GM23338 (cell line): ENCODE data around the gene MFAP4. TPM values are rescaled to one million over a fixed set of nuclear protein-coding genes. Genes with fewer than 3 reads are reported as not detected.
A peak's percentile ranks its signal among the peaks of the same experiment; 100 is the strongest.

ENCODE experiments used
- ATAC-seq: fragments of 200-7000 bp; cut with Tn5 transposase; 3 replicates; pipeline ENCODE4 v1.9.1; 2020
- DNase-seq: peaks from one replicate; pipeline ENCODE4 v3.0.0-alpha.2; 2015; ENCODE audit warnings: low spot score
- H2AFZ ChIP-seq: fragments of 200-600 bp; sonication (generic); 2 replicates; pipeline ENCODE4 v1.8.0; 2016; ENCODE audit warnings: antibody characterized with exemption, mild to moderate bottlenecking, moderate library complexity
- H3F3A ChIP-seq: fragments of 200-600 bp; sonication (generic); replicated peaks from 2 replicates; pipeline ENCODE4 v1.8.0; 2017; ENCODE audit warnings: antibody characterized with exemption, mixed run types, low read depth
- H3K27ac ChIP-seq: fragments of 200-600 bp; sonication (generic); 2 replicates; pipeline ENCODE4 v1.6.1; 2016; ENCODE audit warnings: low read depth
- H3K27me3 ChIP-seq: fragments of 200-600 bp; sonication (generic); 2 replicates; pipeline ENCODE4 v1.8.0; 2016; ENCODE audit warnings: mild to moderate bottlenecking, mixed run types, moderate library complexity; ENCODE audit not compliant: insufficient read depth
- H3K36me3 ChIP-seq: fragments of 200-600 bp; sonication (generic); 2 replicates; pipeline ENCODE4 v1.8.0; 2016; ENCODE audit warnings: mild to moderate bottlenecking; ENCODE audit not compliant: insufficient read depth
- H3K4me1 ChIP-seq: fragments of 200-600 bp; sonication (generic); 2 replicates; pipeline ENCODE4 v1.8.0; 2016; ENCODE audit warnings: mild to moderate bottlenecking, moderate library complexity; ENCODE audit not compliant: insufficient read depth
- H3K4me2 ChIP-seq: fragments of 200-600 bp; sonication (generic); 2 replicates; pipeline ENCODE4 v1.7.1; 2017; ENCODE audit warnings: mixed run types
- H3K4me3 ChIP-seq: fragments of 200-600 bp; sonication (generic); 2 replicates; pipeline ENCODE4 v1.6.1; 2016; ENCODE audit warnings: mixed run types
- H3K79me2 ChIP-seq: fragments of 200-600 bp; sonication (generic); replicated peaks from 2 replicates; pipeline ENCODE4 v1.8.0; 2017; ENCODE audit warnings: mild to moderate bottlenecking; ENCODE audit not compliant: insufficient read depth
- H3K9me2 ChIP-seq: fragments of 200-600 bp; sonication (generic); 2 replicates; pipeline ENCODE4 v1.8.0; 2017; ENCODE audit not compliant: insufficient read depth
- H4K20me1 ChIP-seq: fragments of 200-600 bp; sonication (generic); replicated peaks from 2 replicates; pipeline ENCODE4 v1.8.0; 2017; ENCODE audit warnings: mild to moderate bottlenecking; ENCODE audit not compliant: insufficient read depth
- H3K27ac Mint-ChIP-seq: 2 replicates; pipeline ENCODE4 v1.8.0; 2020; ENCODE audit warnings: inconsistent platforms, mild to moderate bottlenecking, moderate library complexity, mixed read lengths
- H3K27me3 Mint-ChIP-seq: 3 replicates; pipeline ENCODE4 v1.8.0; 2022; ENCODE audit warnings: low read depth, mild to moderate bottlenecking, moderate library complexity, mixed read lengths, inconsistent platforms; ENCODE audit not compliant: insufficient read depth, poor library complexity
- H3K36me3 Mint-ChIP-seq: 3 replicates; pipeline ENCODE4 v1.8.0; 2021; ENCODE audit warnings: low read depth, mild to moderate bottlenecking, inconsistent platforms, moderate library complexity, mixed read lengths
- H3K4me1 Mint-ChIP-seq: 3 replicates; pipeline ENCODE4 v1.8.0; 2020; ENCODE audit warnings: mild to moderate bottlenecking, inconsistent platforms, mixed read lengths
- H3K4me3 Mint-ChIP-seq: 3 replicates; pipeline ENCODE4 v1.8.0; 2021; ENCODE audit warnings: moderate library complexity, mild to moderate bottlenecking, inconsistent platforms, mixed read lengths
- H3K9me3 Mint-ChIP-seq: 3 replicates; pipeline ENCODE4 v1.8.0; 2020; ENCODE audit warnings: moderate library complexity, mild to moderate bottlenecking, inconsistent platforms, mixed read lengths
- CREB1 ChIP-seq: fragments of 250-450 bp; sonication (Bioruptor Pico); IDR thresholded peaks from 2 replicates; pipeline ENCODE4 v1.5.0; 2020; ENCODE audit warnings: low read depth, mild to moderate bottlenecking, moderate library complexity
- CTCF ChIP-seq, 2 experiments: fragments of 200-600 bp in 1 of 2; sonication (generic) in 1 of 2; conservative IDR thresholded peaks; 2 replicates each; pipeline versions ENCODE4 v1.5.1 to v1.6.1; 2016 to 2017; ENCODE audit warnings: antibody characterized with exemption in 2 of 2, low read depth in 2 of 2, mild to moderate bottlenecking in 2 of 2, moderate library complexity in 1 of 2
- ETS1 ChIP-seq: IDR thresholded peaks from 2 replicates; pipeline ENCODE4 v1.6.1; 2016; ENCODE audit warnings: antibody characterized with exemption
- EZH2 ChIP-seq: fragments of 200-600 bp; sonication (generic); IDR thresholded peaks from one replicate; pipeline ENCODE4 v1.8.0; 2017; ENCODE audit warnings: antibody characterized with exemption, mild to moderate bottlenecking, low read depth; ENCODE audit not compliant: unreplicated experiment
- EZH2phosphoT487 ChIP-seq: fragments of 200-600 bp; sonication (generic); IDR thresholded peaks from one replicate; pipeline ENCODE4 v1.8.1; 2018; ENCODE audit warnings: antibody characterized with exemption; ENCODE audit not compliant: unreplicated experiment
- JUNB ChIP-seq: IDR thresholded peaks from one replicate; pipeline ENCODE4 v1.6.1; 2016; ENCODE audit warnings: antibody characterized with exemption; ENCODE audit not compliant: unreplicated experiment
- NANOG ChIP-seq: IDR thresholded peaks from 2 replicates; pipeline ENCODE4 v1.6.1; 2016; ENCODE audit warnings: antibody characterized with exemption, borderline replicate concordance
- POLR2AphosphoS5 ChIP-seq: IDR thresholded peaks from 2 replicates; pipeline ENCODE4 v1.6.1; 2016; ENCODE audit warnings: antibody characterized with exemption, low read depth
- STAT1 ChIP-seq: IDR thresholded peaks from one replicate; pipeline ENCODE4 v1.6.1; 2016; ENCODE audit warnings: antibody characterized with exemption; ENCODE audit not compliant: unreplicated experiment
- ZNF114 ChIP-seq: fragments of 250-450 bp; sonication (Bioruptor Pico); IDR thresholded peaks from 2 replicates; pipeline ENCODE4 v1.5.0; 2020; ENCODE audit warnings: mild to moderate bottlenecking, moderate library complexity
- ZNF331 ChIP-seq: fragments of 250-450 bp; sonication (Bioruptor Pico); IDR thresholded peaks from 2 replicates; pipeline ENCODE4 v1.5.0; 2020; ENCODE audit warnings: low read depth, mild to moderate bottlenecking, moderate library complexity
- ZNF462 ChIP-seq: fragments of 250-450 bp; sonication (Bioruptor Pico); IDR thresholded peaks from 2 replicates; pipeline ENCODE4 v1.5.0; 2020; ENCODE audit warnings: mild to moderate bottlenecking, moderate library complexity
- polyA plus RNA-seq: library from polyadenylated mRNA; unstranded; fragments of >200 nt; fragmentation: Nextera tagmentation; extraction: Ambion mirVana; gene quantifications from 2 replicates; pipeline ENCODE4 v1.2.1, GENCODE V29; 2016
- total RNA-seq: library from RNA; depleted of rRNA; stranded (reverse); fragments of >200 nt; shearing (Covaris generic); gene quantifications from 2 replicates; pipeline ENCODE4 v1.2.3, GENCODE V29; 2014
- TF ChIP-seq, protein P1 (sequence below): IDR thresholded peaks from one replicate; pipeline ENCODE4 v1.6.1; 2018; ENCODE audit warnings: antibody characterized with exemption; ENCODE audit not compliant: unreplicated experiment

MFAP4 gene
- total and polyA plus RNA-seq, 2 experiments from 2014 or later: 7.7 to 9.7 TPM

DNA sequence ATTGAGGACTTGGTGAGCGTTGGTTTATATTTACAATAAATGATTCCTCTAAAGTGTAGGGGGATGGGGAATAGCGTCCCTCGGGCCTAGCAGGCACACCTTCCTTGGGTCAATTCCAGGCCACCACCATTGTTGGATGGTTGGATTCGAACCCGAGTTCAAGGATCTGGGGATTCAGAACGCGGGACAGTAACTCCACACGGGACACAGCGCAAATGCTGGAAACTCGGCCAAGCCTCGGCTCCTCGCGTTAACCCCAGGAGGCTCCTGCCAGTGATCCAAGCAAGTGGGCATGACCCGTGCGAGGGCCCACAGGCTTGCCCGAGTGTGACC lies 25.1 kb downstream of the MFAP4 start:
- peaks cover 14% of the 10 kb centered on the region for H3K4me1 Mint-ChIP-seq
- Histone ChIP-seq H3K4me1 (peaks cover 11% of the 10 kb centered on the region), H3K4me2 (peak overlapping the region; percentile 97), H3F3A (no peaks in the 10 kb centered on the region), H3K36me3 (no peaks in the 10 kb centered on the region), H4K20me1 (no peaks in the 10 kb centered on the region), H3K27ac (no peak overlapping the region), H3K27me3 (no peaks in the 10 kb centered on the region), H3K79me2 (no peaks in the 10 kb centered on the region), H2AFZ (peak overlapping the region; percentile 95), H3K4me3 (peak overlapping the region; percentile 91), H3K9me2 (no peaks in the 10 kb centered on the region)
- no peak overlapping the region; the same call in 1 of the 2 replicates for H3K27ac Mint-ChIP-seq
- H3K9me3 Mint-ChIP-seq: no peaks in the 10 kb centered on the region
- no peak for ATAC-seq
- H3K27me3 Mint-ChIP-seq: peaks cover 6% of the 10 kb centered on the region
- peaks cover 4% of the 10 kb centered on the region; the same call in 2 of the 3 replicates for H3K36me3 Mint-ChIP-seq
- no peak for TF ChIP-seq CREB1 (CRISPR knock-in tag)
- no peak for TF ChIP-seq JUNB
- no peak for TF ChIP-seq ZNF114 (CRISPR knock-in tag)
- TF ChIP-seq CTCF (conservative IDR thresholded peaks at IDR 0.05; ENCODE audit: low read depth in 2 of 2): no peak
- TF ChIP-seq POLR2AphosphoS5: no peak
- no peak for TF ChIP-seq ZNF462
- no peak for TF ChIP-seq ZNF331 (CRISPR knock-in tag)
- TF ChIP-seq EZH2phosphoT487: no peak
- no peak for TF ChIP-seq EZH2
- no peak for TF ChIP-seq STAT1
- TF ChIP-seq NANOG: no peak
- no peak for TF ChIP-seq ETS1
- TF ChIP-seq, protein P1, sequence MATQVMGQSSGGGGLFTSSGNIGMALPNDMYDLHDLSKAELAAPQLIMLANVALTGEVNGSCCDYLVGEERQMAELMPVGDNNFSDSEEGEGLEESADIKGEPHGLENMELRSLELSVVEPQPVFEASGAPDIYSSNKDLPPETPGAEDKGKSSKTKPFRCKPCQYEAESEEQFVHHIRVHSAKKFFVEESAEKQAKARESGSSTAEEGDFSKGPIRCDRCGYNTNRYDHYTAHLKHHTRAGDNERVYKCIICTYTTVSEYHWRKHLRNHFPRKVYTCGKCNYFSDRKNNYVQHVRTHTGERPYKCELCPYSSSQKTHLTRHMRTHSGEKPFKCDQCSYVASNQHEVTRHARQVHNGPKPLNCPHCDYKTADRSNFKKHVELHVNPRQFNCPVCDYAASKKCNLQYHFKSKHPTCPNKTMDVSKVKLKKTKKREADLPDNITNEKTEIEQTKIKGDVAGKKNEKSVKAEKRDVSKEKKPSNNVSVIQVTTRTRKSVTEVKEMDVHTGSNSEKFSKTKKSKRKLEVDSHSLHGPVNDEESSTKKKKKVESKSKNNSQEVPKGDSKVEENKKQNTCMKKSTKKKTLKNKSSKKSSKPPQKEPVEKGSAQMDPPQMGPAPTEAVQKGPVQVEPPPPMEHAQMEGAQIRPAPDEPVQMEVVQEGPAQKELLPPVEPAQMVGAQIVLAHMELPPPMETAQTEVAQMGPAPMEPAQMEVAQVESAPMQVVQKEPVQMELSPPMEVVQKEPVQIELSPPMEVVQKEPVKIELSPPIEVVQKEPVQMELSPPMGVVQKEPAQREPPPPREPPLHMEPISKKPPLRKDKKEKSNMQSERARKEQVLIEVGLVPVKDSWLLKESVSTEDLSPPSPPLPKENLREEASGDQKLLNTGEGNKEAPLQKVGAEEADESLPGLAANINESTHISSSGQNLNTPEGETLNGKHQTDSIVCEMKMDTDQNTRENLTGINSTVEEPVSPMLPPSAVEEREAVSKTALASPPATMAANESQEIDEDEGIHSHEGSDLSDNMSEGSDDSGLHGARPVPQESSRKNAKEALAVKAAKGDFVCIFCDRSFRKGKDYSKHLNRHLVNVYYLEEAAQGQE: no peak
- peak overlapping the region; percentile 89 for H3K4me3 Mint-ChIP-seq
- DNase-seq: no peak
